GM21529 (cell line): ENCODE data around the gene LHFPL3.

Source experiments
- ATAC-seq: cut with Tn5 transposase; IDR thresholded peaks from one replicate; pipeline ENCODE4 v1.9.1; 2021; ENCODE audit not compliant: unreplicated experiment

Gene LHFPL3

DNA sequence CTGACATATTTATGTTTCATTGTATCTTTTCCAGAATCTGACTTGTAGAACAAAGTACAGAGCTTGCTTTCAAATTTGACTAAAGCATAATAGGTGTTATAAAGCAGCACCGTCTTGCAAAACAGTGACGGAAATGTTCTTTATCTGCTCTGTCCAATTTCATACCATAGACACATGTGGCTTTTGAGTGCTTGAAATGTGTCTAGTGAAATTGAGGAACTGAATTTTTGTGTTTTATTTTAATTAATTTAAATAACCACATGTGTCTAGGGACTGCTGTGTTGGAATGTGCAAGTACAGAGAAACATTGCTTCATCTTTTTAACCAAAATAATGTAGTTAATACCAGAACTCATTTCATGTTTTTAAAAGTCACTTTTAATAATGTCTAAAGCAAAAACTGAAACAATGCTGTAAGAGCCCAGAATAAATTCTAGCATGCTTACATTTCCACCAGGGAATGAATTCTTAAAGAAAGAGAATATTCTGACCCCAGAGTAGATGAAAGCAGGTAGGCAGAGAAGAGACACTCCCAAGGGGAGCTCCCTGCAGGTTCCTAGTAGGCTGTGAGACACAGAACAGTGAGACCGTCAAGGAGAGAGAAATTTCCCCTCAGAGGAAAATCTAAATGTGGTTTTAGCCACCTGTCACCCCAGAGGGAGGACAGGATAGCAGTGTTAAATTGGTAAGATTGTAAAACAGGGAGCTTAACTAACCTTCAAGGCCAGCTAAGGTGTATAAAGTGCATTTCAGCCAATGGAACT is 510.3 kb downstream of the LHFPL3 start:
- ATAC-seq: no peak

DNA sequence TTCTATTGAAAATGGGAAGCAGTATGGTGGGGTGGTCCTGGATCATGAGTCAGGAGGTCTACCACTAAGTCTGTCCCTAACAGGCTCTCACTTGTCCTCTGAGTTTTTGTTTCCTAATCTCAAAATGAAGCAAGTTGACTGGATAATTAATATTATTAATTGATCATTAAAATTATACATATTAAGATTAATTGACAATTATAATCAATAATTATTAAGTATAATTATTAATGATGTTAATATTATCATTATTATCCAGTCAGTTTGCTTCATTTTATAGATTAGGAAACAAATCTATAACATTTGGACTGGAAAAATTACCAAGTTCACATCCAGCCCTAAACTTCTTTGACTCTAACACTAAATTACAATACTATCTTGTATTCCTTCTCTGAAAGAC is 511.4 kb downstream of the LHFPL3 start:
- no peak for ATAC-seq

DNA sequence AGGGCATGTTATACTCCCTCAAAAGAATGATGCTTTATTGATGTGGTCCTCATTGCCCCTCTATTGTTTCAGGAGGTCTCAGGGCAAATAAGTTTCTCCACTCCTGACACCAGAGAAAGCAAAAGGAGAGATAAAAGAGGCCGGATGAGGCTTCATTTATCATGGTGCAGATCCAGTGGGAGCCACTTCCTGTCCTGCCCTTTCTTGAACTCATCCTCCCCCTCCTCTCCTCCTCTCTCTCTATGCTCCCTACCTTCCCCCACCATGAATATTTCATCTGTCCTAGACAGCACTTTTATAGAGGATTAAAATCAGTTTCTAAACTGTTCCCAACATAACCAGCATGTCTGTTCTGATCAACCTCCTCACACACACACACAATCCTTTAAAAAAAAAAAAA is 513.4 kb downstream of the LHFPL3 start:
- no peak for ATAC-seq

DNA sequence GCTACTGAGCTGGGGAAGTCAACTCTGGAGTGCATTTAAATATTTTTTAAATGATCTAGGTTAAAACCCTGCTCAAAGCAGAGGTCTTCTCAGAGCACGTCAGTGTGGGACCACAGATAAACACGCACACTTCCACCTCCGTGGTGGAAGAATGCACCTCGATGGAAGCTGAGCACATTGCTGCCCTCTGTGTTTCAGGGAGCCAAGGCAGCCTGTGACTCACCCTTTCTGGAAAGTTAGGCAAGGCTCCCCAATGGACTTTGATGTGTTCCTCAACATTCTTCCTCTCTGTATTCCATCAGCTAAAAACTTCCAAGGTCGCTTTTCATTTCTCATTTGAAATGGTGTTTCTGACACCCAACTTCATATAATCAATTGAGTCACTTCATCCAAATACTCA is 514.8 kb downstream of the LHFPL3 start:
- no peak for ATAC-seq

DNA sequence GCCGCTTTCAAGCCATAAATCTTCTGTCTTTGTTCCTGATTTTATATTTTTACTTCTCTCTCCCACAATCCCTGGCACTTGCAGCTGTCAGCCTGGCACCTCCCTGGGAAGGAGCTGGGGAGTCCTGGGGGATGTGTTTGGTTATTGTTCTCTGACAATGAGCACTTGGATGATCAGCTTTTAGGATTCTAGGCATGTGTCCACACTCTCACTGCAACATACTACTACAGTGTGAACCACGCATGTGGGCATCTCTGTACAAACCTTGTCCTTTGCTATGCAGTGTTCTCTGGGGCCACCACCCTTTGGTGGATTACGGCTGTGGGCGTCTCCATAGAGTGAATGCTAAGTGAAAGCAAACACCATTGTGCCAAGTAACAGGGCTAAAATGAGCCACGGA is 517.2 kb downstream of the LHFPL3 start:
- ATAC-seq: no peak

DNA sequence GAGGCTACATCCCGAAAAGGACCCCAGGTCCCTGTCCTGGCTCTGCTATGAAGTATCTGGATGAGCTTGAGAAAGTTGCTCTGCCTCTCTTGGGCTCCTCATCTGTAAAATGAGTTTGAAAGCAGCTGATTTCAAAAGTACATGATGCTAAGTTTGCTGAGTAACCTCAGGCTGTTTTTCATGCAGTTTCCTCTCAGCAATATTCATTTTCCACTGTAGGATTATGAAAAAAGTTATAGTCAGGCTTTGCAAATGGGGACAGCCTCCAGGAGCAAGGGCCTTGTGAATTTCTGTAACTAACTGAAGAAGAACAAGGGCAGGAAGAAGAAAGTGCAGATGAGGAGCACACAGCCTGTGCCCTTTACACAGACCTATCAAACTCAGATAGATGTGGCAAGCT is 518.3 kb downstream of the LHFPL3 start:
- ATAC-seq: no peak

DNA sequence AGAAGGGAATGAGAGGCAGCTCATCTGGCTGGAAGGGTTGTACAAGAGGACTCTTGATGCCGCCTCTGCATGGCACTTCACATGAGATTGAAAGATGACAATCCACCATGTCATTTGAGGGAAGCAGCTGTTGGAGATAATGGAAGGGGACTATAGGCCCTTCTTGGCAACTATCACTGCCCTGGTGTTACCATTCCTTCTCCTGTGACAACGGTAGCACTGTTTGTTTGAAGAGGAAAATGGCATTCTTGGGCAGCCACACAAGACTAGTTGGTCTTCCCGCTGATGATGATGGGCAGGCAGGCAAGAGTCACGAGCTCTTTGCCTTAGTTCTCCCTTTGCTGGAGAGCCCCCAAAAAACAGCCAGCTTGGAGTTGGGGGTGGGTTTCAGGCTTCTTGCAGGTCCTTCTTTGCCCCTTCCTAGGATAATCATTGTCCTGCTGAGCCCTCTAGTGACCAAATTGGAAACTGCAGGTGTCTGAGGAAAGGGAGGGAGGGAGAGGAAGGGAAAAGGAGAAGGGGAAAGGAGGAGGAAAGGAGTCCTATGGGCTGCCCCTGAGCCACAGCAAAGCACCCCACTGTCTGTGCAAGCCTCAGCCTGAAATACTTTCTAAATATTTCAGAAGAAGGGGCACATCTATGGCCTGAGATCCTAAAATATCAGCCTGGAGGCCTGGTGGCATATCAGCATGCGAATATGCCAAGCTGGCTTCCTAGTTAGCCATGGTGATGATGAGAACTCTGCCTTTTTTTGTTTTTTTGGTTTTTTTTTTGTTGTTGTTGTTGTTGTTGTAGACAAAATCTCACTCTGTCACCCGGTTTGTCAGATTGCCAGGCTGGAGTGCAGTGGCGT is 520.0 kb downstream of the LHFPL3 start:
- no peak for ATAC-seq

DNA sequence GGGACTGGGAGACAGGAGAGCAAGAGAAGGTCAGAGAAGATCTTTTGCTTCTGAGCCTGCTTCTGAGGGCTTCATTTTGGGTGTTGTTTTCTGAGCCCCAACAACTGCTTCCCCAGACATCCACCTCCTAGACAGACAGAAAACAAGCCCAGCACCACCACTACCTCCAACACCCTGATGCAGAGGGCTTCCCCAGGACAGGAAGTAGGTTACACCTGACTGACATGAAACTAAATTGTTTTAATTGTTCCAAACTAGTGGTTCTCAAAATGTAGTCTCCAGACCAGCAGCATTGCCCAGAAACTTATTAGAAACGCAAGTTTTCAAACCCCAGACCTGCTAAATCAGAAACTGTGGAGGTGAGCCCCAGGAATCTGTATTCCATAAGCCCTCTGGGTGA is 522.0 kb downstream of the LHFPL3 start:
- ATAC-seq: no peak

DNA sequence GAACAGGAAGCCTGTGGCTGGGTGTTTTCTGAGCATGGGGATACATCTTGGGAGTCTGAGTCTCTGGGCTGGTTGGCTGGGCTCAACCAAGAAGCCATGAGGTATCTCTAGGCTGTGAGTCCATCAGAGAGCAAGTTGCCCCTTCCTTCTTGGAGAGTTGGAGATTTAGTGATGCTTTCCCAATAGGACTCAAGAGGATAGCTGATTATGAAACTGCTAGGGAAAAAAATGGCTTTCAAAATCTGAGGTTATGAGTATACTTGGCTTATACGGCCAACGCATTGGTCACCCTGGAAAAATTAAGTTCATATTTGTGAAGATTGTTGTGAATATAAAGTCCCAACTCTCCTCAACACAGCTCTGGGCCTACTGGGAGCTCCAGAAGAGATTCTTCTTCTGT is 522.9 kb downstream of the LHFPL3 start:
- no peak for ATAC-seq

DNA sequence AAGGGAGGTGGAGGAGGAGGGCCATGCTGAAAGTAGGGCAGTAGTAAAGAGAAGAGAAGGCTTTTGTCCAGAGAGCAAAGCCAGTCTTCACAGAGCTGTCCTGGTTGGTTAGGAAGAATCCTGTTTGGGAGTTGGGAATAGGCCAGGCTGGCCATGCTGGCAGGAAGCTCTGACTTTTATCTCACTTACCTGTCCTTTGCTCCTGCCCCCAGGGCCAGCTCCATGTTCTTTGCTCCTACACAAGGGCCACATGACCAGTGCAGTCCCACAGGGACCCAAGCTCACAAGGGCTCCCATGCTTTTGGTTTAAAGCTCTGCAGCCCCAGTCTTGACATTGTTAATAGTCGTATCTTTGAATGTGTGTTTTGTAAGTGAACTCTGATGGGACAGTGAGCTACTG is 524.0 kb downstream of the LHFPL3 start:
- no peak for ATAC-seq

DNA sequence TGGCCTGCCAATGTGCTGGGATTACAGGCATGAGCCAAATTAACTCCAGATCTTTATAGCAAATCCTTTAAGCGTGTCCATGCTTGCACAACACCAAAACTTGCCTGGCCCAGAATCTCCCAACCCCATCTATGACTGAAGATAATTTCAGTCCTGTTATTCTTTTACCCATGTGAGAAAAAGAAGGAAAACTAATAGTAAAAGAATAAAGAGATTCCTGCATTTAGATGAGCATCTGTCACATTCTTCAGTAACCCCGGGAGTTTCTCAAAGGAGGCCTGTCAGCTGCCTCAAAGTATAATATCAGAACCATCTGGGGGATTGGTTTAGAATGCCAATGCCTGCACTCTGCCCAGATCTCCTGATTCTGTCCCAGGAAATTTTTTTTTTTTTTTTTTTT is 527.5 kb downstream of the LHFPL3 start:
- ATAC-seq: no peak

DNA sequence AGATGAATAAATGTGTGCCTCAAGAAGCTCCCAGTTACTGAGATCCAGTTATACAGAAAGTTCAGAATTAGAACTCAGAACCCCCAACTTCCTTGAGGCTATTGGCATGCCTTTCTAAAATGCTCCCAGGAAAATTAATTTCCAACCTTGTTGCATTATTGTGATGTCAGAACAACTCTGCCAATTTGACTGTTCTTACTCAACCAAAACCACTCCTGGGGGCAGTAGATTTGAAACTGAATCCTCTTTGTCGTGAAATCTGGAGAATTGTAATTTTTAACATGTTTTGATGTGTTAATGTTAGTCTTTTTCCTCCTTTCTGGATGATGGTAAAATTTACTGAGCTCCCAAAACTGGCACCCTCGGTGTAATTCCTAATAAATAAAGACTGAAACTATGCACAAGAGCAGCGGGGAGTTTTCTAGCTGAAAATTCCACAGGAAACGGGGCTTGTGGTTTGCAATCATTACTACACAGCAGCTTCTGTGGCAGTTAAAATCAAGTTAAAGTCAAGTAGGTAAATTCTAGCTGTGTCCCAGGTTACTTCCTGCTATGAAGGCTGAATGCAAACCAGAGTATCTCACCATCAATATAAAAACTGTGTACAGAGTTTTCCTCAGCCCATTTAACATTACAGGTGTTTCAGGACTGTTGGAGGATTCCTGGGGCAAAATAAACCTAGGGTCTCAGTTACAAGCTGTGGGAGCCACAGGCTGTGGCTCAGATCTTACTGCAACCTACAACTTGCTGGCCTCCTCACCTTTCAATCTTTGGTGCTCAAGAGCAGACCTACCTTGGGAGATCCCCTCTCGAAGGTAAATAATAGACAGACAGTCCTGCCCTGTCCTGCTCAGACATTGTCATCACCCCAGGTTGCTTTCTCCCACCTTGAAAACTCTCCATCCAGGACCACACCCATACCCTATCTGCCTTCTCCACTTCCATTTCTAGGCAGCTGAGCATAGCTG is 529.3 kb downstream of the LHFPL3 start:
- peak; percentile 72 for ATAC-seq

DNA sequence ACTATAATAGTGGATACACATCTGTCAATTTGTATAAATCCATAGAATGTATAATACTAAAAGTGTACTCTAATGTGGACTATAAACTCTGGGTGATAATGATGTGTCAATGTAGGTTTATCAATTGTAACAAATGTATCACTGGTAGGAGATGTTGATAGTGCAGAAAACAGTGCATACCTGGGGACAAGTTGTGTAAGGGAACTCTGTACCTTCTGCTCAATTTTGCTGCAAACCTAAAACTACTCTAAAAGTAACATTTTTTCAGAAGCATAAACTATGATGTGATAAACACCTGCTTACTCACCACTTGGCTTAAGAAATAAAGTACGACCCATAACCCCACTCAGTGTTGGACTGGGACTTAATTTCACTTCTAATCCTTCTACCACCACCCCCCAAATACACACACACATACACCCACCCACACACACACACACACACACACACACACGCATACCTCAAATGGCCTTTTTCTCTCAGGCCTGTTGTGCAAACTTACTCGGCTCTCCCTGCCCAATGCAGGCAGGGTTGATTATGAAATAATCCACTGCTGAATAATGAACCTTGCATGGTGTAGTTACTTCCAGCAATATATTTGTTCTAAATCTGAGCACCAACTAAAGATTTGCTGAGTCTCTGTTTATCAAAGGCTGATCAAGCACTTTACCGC is 531.5 kb downstream of the LHFPL3 start:
- no peak for ATAC-seq

DNA sequence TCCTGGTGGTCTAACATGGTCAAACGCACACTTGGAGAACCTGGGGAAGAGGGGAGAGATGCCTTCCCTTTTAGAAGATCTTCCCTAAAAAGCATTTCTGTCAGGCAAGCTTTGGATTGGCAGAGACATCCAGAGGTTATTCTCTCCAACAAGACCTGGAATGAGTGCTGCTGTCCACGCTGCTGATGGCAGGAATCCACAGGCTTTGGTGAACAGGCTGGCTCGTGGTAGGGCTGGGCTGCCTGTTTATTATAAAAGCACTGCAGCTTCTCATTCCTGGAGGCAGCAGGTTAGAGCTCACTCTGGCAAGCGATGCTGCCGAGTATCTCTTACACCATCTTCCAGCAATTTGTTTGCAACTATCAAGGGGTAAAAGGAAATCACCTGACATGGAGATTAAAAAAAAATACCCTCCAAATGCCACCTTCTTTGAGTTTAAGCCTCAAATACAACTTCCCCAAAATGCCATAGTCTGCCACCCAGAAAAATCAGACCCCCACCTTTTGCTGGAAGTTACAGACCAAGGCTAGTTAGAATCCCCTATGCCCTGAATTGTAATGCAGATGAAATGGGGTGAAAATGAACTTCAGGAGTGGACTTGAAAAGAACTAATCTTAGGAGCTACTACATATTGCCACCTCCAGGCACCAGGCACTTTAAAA is 533.5 kb downstream of the LHFPL3 start:
- no peak for ATAC-seq

DNA sequence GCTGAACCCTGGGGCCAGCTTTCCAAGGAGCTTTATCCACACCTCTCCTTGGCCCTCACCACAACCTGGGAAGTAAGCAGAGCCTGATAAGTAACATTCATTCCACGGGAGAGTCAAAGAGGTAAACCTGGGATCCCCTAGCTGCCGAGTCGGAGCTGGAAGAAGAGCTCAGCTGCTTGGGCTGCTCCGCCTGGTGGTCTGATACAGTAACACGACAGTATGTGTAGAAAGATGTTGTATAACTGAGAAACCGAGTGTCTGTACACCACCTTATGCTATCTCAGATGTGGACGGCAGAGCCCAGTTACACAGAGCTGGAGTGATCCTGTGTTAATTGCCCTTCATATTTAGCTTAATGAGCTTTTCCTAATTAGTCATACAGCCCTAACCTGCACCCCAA is 534.3 kb downstream of the LHFPL3 start:
- no peak for ATAC-seq

DNA sequence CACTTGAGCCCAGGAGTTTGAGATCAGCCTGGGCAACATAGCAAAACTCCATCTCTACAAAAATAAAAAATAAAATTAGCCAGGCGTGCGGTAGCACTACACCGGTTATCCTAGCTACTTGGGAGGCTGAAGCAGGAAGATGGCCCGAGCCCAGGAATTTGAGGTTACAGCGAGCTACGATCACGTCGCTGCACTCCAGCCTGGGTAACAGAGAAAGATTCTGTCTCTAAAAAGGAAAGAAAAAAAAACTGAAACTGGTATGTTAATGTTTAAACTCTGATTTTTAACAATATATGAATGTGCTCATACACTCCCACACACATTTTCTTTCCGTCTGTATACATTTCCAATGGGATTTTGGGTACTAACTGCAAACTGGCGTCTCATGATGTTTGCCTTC is 545.0 kb downstream of the LHFPL3 start:
- ATAC-seq: no peak

DNA sequence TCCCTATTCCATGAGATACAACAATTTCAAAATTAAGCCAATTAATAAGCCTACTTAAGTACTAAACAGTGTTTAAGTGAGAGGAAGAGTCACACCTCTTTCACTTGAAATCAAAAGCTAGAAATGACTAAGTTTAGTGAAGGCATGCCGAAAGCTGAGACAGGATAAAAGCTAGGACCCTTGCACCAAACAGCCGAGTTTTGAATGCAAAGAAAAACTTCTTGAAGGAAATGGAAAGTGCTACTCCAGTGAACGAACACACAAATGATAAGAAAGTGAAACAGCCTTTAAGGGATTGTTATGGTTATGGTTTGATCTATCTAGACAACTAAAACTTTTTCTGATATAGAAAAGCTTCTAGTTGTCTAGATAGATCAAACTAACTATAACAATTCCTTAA is 550.2 kb downstream of the LHFPL3 start:
- ATAC-seq: peak; percentile 92

DNA sequence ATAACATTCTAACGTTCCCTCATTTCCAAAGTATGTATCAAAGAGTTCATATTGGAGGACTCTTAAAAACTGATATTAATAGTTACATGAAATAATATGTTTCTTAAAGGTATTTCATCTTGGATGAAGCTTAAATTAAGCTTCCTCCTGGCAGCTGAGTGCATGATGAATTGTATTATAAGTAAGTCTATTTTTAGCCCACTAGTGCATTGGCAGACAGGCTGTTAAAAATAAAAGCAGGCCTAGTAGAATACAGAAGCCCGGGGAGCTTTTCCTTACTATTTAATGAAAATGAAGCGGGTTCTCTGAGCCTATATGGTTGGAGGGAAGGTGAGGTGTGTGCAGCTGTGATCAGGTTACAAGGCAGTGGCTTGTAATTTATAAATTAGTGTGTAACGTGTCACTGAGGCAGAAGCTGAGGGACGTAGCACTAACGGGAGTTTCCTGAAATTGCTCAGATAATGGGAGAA is 554.9 kb downstream of the LHFPL3 start:
- no peak for ATAC-seq

DNA sequence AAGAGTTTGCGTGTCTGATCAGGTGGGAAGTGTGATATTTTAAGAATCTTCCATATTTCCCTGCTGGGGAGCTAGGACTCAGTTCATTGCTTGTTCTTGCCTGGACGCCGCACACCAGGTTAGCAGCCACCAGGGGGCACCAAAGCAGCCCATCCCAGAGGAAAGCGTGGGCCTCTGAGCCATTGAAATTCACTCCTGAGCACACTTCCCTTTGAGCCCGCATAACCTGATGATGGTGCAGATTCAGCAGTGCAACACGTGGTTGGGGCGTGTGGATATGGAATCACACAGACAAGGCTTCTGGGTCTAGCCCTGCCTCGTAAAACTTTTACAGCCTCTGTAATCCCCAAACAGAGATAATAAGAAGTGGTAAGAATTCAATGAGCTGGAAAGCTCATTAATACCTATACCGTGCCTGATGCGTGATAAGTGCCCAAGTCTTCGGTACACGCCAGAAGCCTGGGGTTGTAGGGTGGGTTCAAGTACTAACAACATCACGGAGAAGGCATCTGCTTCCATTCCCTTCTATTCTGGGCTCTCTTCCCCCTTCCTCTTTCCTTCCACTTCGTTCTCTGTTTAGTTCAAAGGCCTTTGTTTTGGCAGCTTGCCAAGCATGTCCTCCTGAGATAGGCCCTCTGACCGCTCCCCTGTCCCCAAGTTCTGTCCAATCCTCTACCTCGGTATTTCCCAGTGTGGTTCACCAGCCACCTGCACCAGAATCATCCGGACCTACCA is 555.5 kb downstream of the LHFPL3 start:
- peak; percentile 90 for ATAC-seq
